HCT116 (cell line): ENCODE data around the gene CD27. TPM values are rescaled to one million over a fixed set of nuclear protein-coding genes. Genes with fewer than 3 reads are reported as not detected.

Source experiments
- ATAC-seq: fragments of 200-7000 bp; cut with Tn5 transposase; 2 replicates; pipeline ENCODE4 v1.9.1; 2020; ENCODE audit warnings: mild to moderate bottlenecking, moderate library complexity
- BruUV-seq: library from RNA; stranded (reverse); fragments of 400-500 nt; replicated peaks from 2 replicates; lab custom pipeline; 2021; lab: Mats Ljungman, UMichigan
- CTCF ChIA-PET: fragments of 300-600 bp; sonication (Branson Sonifier 250); formaldehyde crosslinking; loops from one replicate; lab custom pipeline; 2021; ENCODE audit warnings: antibody characterized with exemption; lab: Charles Lee
- POLR2A ChIA-PET: fragments of 300-600, 350-600 bp; sonication (Branson Sonifier 250); formaldehyde crosslinking; loops from one replicate; lab custom pipeline; 2021; ENCODE audit warnings: antibody characterized with exemption; lab: Charles Lee
- RAD21 ChIA-PET, 2 experiments: fragments of 300-600 bp; sonication (Branson Sonifier 250); formaldehyde crosslinking; loops; one replicate each; lab custom pipeline; 2023; ENCODE audit warnings: low total read pairs in 2 of 2; ENCODE audit not compliant: uncharacterized antibody in 2 of 2, unreplicated experiment in 2 of 2, low non-redundant PET in 1 of 2; lab: Charles Lee
- DNase-seq: peaks from one replicate; pipeline ENCODE4 v3.0.0-alpha.2; 2010; ENCODE audit warnings: low read depth, low spot score
- H2AFZ ChIP-seq: fragments of 200-600 bp; shearing (Covaris generic), sonication (generic); 2 replicates; pipeline ENCODE4 v1.6.1; 2017; ENCODE audit warnings: low read depth, mixed run types, mixed read lengths, antibody characterized with exemption, low read length; ENCODE audit not compliant: poor library complexity, severe bottlenecking
- H3K27ac ChIP-seq: 2 replicates; pipeline ENCODE4 v1.5.1; 2012; ENCODE audit warnings: low read depth, low read length
- H3K27me3 ChIP-seq: fragments of 200-600 bp; sonication (generic); 2 replicates; pipeline ENCODE4 v1.6.1; 2016; ENCODE audit warnings: mixed run types, low read length, mixed read lengths; ENCODE audit not compliant: insufficient read depth
- H3K36me3 ChIP-seq, 2 experiments: fragments of 200-500 bp in 1 of 2; fragments of 200-600 bp in 1 of 2; sonication (Bioruptor generic) in 1 of 2; sonication (generic) in 1 of 2; 2 replicates each; pipeline versions ENCODE4 v1.5.1 to v1.6.1; 2014 to 2016; ENCODE audit warnings: low read length in 2 of 2, inconsistent platforms in 1 of 2, mixed read lengths in 1 of 2, mixed run types in 1 of 2; ENCODE audit not compliant: insufficient read depth in 2 of 2, control insufficient read depth in 1 of 2
- H3K4me1 ChIP-seq, 2 experiments: fragments of 200-600 bp in 1 of 2; sonication (generic) in 1 of 2; 2 replicates each; pipeline versions ENCODE4 v1.5.1 to v1.6.1; 2012 to 2017; ENCODE audit warnings: low read length in 2 of 2, inconsistent platforms in 1 of 2, mild to moderate bottlenecking in 1 of 2, mixed read lengths in 1 of 2, mixed run types in 1 of 2, moderate library complexity in 1 of 2; ENCODE audit not compliant: insufficient read depth in 2 of 2, control insufficient read depth in 1 of 2
- H3K4me2 ChIP-seq: fragments of 200-600 bp; sonication (generic); 2 replicates; pipeline ENCODE4 v1.6.1; 2017; ENCODE audit warnings: mixed run types, low read length, mixed read lengths
- H3K4me3 ChIP-seq, 2 experiments: fragments of 200-600 bp in 1 of 2; sonication (generic) in 1 of 2; replicated peaks in 1 of 2; 2 replicates each; pipeline ENCODE4 v1.5.1; 2011 to 2016; ENCODE audit warnings: low read length in 2 of 2, control low read depth in 1 of 2, low read depth in 1 of 2, mild to moderate bottlenecking in 1 of 2, mixed read lengths in 1 of 2, mixed run types in 1 of 2
- H3K79me2 ChIP-seq: fragments of 200-600 bp; sonication (generic); 2 replicates; pipeline ENCODE4 v1.6.1; 2017; ENCODE audit warnings: mild to moderate bottlenecking, mixed run types, low read length, moderate library complexity, mixed read lengths; ENCODE audit not compliant: insufficient read depth
- H3K9ac ChIP-seq: fragments of 200-600 bp; sonication (generic); 2 replicates; pipeline ENCODE4 v1.6.1; 2016; ENCODE audit warnings: low read length, mixed read lengths
- H3K9me2 ChIP-seq: fragments of 200-600 bp; sonication (generic), shearing (Covaris generic); 2 replicates; pipeline ENCODE4 v1.6.1; 2017; ENCODE audit warnings: mixed run types, mild to moderate bottlenecking, moderate library complexity; ENCODE audit not compliant: insufficient read depth
- H3K9me3 ChIP-seq, 2 experiments: fragments of 200-500 bp in 1 of 2; fragments of 200-600 bp in 1 of 2; sonication (Bioruptor generic) in 1 of 2; sonication (generic) in 1 of 2; 2 replicates each; pipeline ENCODE4 v1.6.1; 2014 to 2017; ENCODE audit warnings: low read length in 2 of 2, mixed read lengths in 2 of 2, inconsistent platforms in 1 of 2, low read depth in 1 of 2, mild to moderate bottlenecking in 1 of 2, mixed run types in 1 of 2, moderate library complexity in 1 of 2; ENCODE audit not compliant: control insufficient read depth in 1 of 2, insufficient read depth in 1 of 2
- H4K20me1 ChIP-seq: fragments of 200-600 bp; sonication (generic), shearing (Covaris generic); 2 replicates; pipeline ENCODE4 v1.6.1; 2017; ENCODE audit warnings: mixed run types, mild to moderate bottlenecking, moderate library complexity; ENCODE audit not compliant: insufficient read depth
- ATF3 ChIP-seq: IDR thresholded peaks from 2 replicates; pipeline ENCODE4 v1.6.1; 2012
- CBX3 ChIP-seq: IDR thresholded peaks from 2 replicates; pipeline ENCODE4 v1.6.1; 2012; ENCODE audit warnings: low read depth
- CTCF ChIP-seq, 3 experiments: fragments of 200-600 bp in 1 of 3; sonication (generic) in 1 of 3; IDR thresholded peaks in 2 of 3; conservative IDR thresholded peaks in 1 of 3; 2 replicates each; pipeline ENCODE4 v1.5.1; 2012 to 2017; ENCODE audit warnings: low read depth in 2 of 3, low read length in 2 of 3, antibody characterized with exemption in 1 of 3, borderline replicate concordance in 1 of 3, control low read depth in 1 of 3, mild to moderate bottlenecking in 1 of 3, mixed read lengths in 1 of 3, mixed run types in 1 of 3, moderate library complexity in 1 of 3; ENCODE audit not compliant: insufficient read depth in 1 of 3
- EGR1 ChIP-seq: IDR thresholded peaks from 2 replicates; pipeline ENCODE4 v1.6.1; 2012; ENCODE audit warnings: low read depth
- EZH2 ChIP-seq: fragments of 200-600 bp; sonication (generic); IDR thresholded peaks from 2 replicates; pipeline ENCODE4 v1.6.1; 2017; ENCODE audit warnings: antibody characterized with exemption, mixed run types
- FOSL1 ChIP-seq: IDR thresholded peaks from 2 replicates; pipeline ENCODE4 v1.6.1; 2012; ENCODE audit warnings: low read depth
- JUND ChIP-seq: IDR thresholded peaks from 2 replicates; pipeline ENCODE4 v1.6.1; 2012
- MAX ChIP-seq: IDR thresholded peaks from 2 replicates; pipeline ENCODE4 v1.6.1; 2012
- POLR2A ChIP-seq: IDR thresholded peaks from 2 replicates; pipeline ENCODE4 v1.7.0; 2011; ENCODE audit warnings: borderline replicate concordance; ENCODE audit not compliant: insufficient read depth, insufficient read length; ENCODE audit errors: extremely low read depth
- POLR2AphosphoS5 ChIP-seq: IDR thresholded peaks from 2 replicates; pipeline ENCODE4 v1.6.1; 2011; ENCODE audit warnings: mild to moderate bottlenecking, low read depth, low read length, moderate library complexity
- RAD21 ChIP-seq: IDR thresholded peaks from 2 replicates; pipeline ENCODE4 v1.6.1; 2012; ENCODE audit warnings: low read depth, mild to moderate bottlenecking
- REST ChIP-seq: IDR thresholded peaks from 2 replicates; pipeline ENCODE4 v1.6.1; 2012; ENCODE audit warnings: low read depth
- SIN3A ChIP-seq: IDR thresholded peaks from 2 replicates; pipeline ENCODE4 v1.6.1; 2012; ENCODE audit warnings: low read depth
- SRF ChIP-seq: IDR thresholded peaks from 2 replicates; pipeline ENCODE4 v1.6.1; 2012; ENCODE audit warnings: low read depth
- TCF7L2 ChIP-seq: IDR thresholded peaks from 2 replicates; pipeline ENCODE4 v1.7.0; 2011; ENCODE audit warnings: borderline replicate concordance, inconsistent platforms; ENCODE audit not compliant: insufficient read depth, insufficient read length; ENCODE audit errors: extremely low read depth
- ZBTB33 ChIP-seq: IDR thresholded peaks from 2 replicates; pipeline ENCODE4 v1.6.1; 2011; ENCODE audit warnings: mild to moderate bottlenecking, low read length, moderate library complexity; ENCODE audit not compliant: insufficient replicate concordance; ENCODE audit errors: extremely low read depth
- ZFX ChIP-seq: fragments of 450-650 bp; IDR thresholded peaks from 2 replicates; pipeline ENCODE4 v1.6.1; 2017
- intact Hi-C: fragments of 100-400 bp; cut with micrococcal nuclease; formaldehyde crosslinking; loops from 2 replicates; pipeline ENCODE4 v1.10.0; 2022
- total RNA-seq: library from RNA; stranded (reverse); gene quantifications from one replicate; pipeline ENCODE4 v1.2.1, GENCODE V29; 2021; ENCODE audit not compliant: unreplicated experiment

The CD27 gene
- total RNA-seq, 1 experiment from 2014 or later, result 0.25 TPM

GRCh38 chr12:6440391-6440790 is 4.4 kb upstream of the CD27 start (continued):
- no peak for TF ChIP-seq CTCF (IDR thresholded peaks at IDR 0.05 in 2 of 3, conservative IDR thresholded peaks at IDR 0.05 in 1 of 3; ENCODE audit: borderline replicate concordance in 1 of 3, insufficient read depth in 1 of 3, low read depth in 2 of 3, low read length in 2 of 3)
- no peak for TF ChIP-seq CBX3
- no peak for TF ChIP-seq TCF7L2

- H3K9me2 ChIP-seq, result no peaks in the 10 kb centered on the region
- H3K9ac ChIP-seq, result no peak overlapping the region
- ChIA-PET CTCF (no interaction called here), POLR2A (interaction anchor here (1.3 kb wide), 1 partner anchor 28 kb away, joined by 4 read pairs; the partner anchor contains the start of gene VAMP1), RAD21 (no interaction called here)
- no peak overlapping the region for H3K4me2 ChIP-seq
- no peaks in the 10 kb centered on the region for H3K36me3 ChIP-seq
- intact Hi-C loops, result no loop called here
- H3K4me3 ChIP-seq, result no peak overlapping the region
- DNase-seq (no peak), ATAC-seq (no peak)
- BruUV-seq, result no TSS peak
- H3K9me3 ChIP-seq, result no peaks in the 10 kb centered on the region
- H3K79me2 ChIP-seq, result no peaks in the 10 kb centered on the region
- H2AFZ ChIP-seq, result no peak overlapping the region
- no peak overlapping the region for H3K27ac ChIP-seq
- no peaks in the 10 kb centered on the region for H3K4me1 ChIP-seq
- H4K20me1 ChIP-seq, result no peaks in the 10 kb centered on the region
- no peaks in the 10 kb centered on the region for H3K27me3 ChIP-seq
- TF ChIP-seq SRF, result no peak
- no peak for TF ChIP-seq ATF3
- TF ChIP-seq TCF7L2, result no peak
- no peak for TF ChIP-seq EGR1
- no peak for TF ChIP-seq REST
- no peak for TF ChIP-seq JUND
- no peak for TF ChIP-seq SIN3A
- no peak for TF ChIP-seq ZBTB33
- TF ChIP-seq POLR2A, result no peak
- TF ChIP-seq EZH2, result no peak
- no peak for TF ChIP-seq FOSL1
- no peak for TF ChIP-seq ZFX
- no peak for TF ChIP-seq MAX
- no peak for TF ChIP-seq RAD21
- no peak for TF ChIP-seq POLR2AphosphoS5
These were observed 1.9 kb upstream of the CD27 start for GRCh38 chr12:6442836-6443235.
